Cardiac muscle cell (in vitro differentiated cells and primary cell): ENCODE measurements around the gene ATP5F1D. TPM values are rescaled to one million over a fixed set of nuclear protein-coding genes. Genes with fewer than 3 reads are reported as not detected.
A peak's percentile ranks its signal among the peaks of the same experiment; 100 is the strongest.

Source experiments
- DNase-seq, 2 donors: peaks; one replicate each; pipeline versions ENCODE4 v3.0.0 to v3.0.0-alpha.2; 2010 to 2017; ENCODE audit warnings: low read depth in 1 of 2, low spot score in 1 of 2
- H3K27ac ChIP-seq: fragments of 200-600 bp; sonication (generic); 2 replicates; pipeline ENCODE4 v1.5.1; 2016
- H3K27me3 ChIP-seq: fragments of 200-600 bp; sonication (generic); 2 replicates; pipeline ENCODE4 v1.6.0; 2016; ENCODE audit warnings: control low read depth
- H3K36me3 ChIP-seq: fragments of 200-600 bp; sonication (generic); 2 replicates; pipeline ENCODE4 v1.5.1; 2016; ENCODE audit warnings: control low read depth
- H3K4me1 ChIP-seq: fragments of 200-600 bp; sonication (generic); 2 replicates; pipeline ENCODE4 v1.8.1; 2017; ENCODE audit warnings: low read depth, mild to moderate bottlenecking, mixed run types
- H3K4me3 ChIP-seq: fragments of 200-600 bp; sonication (generic); 2 replicates; pipeline ENCODE4 v1.5.1; 2016; ENCODE audit warnings: mild to moderate bottlenecking
- H3K9me3 ChIP-seq: fragments of 200-600 bp; sonication (generic); 2 replicates; pipeline ENCODE4 v1.5.1; 2017; ENCODE audit warnings: low read depth, mild to moderate bottlenecking, control low read depth
- polyA plus RNA-seq: library from polyadenylated mRNA; unstranded; fragments of >200 nt; fragmentation: Nextera tagmentation; extraction: Ambion mirVana; gene quantifications from 2 replicates; pipeline ENCODE4 v1.2.1, GENCODE V29; 2016
- total RNA-seq: library from RNA; depleted of rRNA; stranded (reverse); fragments of >200 nt; gene quantifications from 2 replicates; pipeline ENCODE4 v1.2.3, GENCODE V29; 2016
- TF ChIP-seq, protein P1 (sequence below): IDR thresholded peaks from 2 replicates; pipeline ENCODE4 v1.5.1; 2012; ENCODE audit warnings: low read depth, mild to moderate bottlenecking, low read length

The ATP5F1D gene
- total and polyA plus RNA-seq, 2 experiments from 2014 or later = 188 to 638 TPM

DNA sequence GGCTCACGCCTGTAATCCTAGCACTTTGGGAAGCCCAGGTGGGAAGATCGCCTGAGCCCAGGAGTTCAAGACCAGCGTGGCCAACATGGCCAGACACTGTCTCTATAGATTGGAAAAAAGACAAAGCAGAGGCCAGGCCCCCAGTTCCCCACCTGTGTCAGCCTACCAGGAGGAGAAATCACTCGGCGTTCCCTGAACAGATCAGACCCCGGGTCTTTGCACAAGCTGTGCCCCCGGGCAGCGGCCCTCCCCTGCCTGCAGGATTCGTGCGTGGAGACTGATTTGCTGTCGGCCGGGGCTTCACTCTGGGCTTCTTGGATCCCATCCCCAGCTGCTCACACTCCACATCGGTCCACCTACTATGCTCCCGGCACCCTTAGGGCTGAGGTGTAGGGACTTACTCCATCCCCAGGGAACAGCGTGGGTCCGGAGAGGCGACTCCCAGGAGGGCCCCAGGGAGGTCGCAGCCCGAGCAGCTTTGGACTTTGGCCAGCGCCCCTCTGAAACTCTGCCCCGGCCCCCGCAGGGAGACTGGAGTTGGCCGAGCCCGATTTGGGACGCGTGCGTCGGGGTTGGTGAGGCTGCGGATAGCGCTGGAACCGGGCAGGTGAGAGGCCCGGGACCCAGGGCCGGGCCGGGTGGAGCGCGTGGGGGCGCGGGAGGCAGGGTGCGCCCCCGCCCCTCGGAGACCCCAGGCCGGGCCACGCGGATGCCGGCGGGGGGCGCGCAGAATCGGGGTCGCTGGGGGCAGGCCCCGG lies 43.6 kb downstream of the ATP5F1D start:
- no peak overlapping the region for H3K27ac ChIP-seq
- no peaks in the 10 kb centered on the region for H3K36me3 ChIP-seq
- DNase-seq = peak in 1 of 2 donors; percentile 25
- peak overlapping the region; percentile 30 for H3K4me3 ChIP-seq
- H3K9me3 ChIP-seq = no peaks in the 10 kb centered on the region
- no peaks in the 10 kb centered on the region for H3K4me1 ChIP-seq
- no peaks in the 10 kb centered on the region for H3K27me3 ChIP-seq
- TF ChIP-seq, protein P1, sequence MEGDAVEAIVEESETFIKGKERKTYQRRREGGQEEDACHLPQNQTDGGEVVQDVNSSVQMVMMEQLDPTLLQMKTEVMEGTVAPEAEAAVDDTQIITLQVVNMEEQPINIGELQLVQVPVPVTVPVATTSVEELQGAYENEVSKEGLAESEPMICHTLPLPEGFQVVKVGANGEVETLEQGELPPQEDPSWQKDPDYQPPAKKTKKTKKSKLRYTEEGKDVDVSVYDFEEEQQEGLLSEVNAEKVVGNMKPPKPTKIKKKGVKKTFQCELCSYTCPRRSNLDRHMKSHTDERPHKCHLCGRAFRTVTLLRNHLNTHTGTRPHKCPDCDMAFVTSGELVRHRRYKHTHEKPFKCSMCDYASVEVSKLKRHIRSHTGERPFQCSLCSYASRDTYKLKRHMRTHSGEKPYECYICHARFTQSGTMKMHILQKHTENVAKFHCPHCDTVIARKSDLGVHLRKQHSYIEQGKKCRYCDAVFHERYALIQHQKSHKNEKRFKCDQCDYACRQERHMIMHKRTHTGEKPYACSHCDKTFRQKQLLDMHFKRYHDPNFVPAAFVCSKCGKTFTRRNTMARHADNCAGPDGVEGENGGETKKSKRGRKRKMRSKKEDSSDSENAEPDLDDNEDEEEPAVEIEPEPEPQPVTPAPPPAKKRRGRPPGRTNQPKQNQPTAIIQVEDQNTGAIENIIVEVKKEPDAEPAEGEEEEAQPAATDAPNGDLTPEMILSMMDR = no peak

DNA sequence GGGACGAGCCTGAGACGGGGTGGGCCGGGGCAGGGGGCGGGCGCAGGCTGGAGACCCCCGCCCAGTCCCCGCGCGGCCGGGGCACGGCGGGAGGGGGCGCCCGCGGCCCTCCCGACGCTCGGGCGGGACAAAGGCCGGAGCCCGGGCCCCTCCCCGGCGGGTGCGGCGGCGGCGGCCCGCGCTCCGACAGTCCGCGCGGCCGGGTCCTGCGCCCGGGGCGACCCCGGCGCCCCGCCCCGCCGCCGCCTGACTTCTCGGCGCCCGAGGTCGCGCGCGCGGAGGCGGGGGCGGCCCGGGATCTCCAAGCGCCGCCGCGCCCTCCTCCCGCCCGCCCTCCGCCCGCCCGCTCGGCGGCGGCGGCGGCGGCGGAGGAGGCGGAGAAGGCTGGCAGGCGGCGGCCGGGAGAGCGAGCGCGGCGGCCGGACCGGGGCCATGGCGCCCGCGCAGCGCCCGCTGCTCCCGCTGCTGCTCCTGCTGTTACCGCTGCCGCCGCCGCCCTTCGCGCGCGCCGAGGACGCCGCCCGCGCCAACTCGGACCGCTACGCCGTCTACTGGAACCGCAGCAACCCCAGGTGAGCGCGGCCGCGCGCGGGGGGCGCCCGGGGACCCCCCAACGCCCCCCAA lies 44.3 kb downstream of the ATP5F1D start, which contains the start of gene EFNA2:
Gene EFNA2, plus strand, starts transcription at position 137 of the 624 bp plus-strand sequence. Its CDS starts 296 bp downstream, at position 433.
- Histone ChIP-seq H3K36me3 (no peaks in the 10 kb centered on the region), H3K27me3 (no peaks in the 10 kb centered on the region), H3K9me3 (no peaks in the 10 kb centered on the region), H3K27ac (no peak within 1 kb of the TSS), H3K4me1 (no peaks in the 10 kb centered on the region), H3K4me3 (peak within 1 kb of the TSS; percentile 45)
- peak in 1 of 2 donors; percentile 58 for DNase-seq
- TF ChIP-seq, protein P1 = no peak

DNA sequence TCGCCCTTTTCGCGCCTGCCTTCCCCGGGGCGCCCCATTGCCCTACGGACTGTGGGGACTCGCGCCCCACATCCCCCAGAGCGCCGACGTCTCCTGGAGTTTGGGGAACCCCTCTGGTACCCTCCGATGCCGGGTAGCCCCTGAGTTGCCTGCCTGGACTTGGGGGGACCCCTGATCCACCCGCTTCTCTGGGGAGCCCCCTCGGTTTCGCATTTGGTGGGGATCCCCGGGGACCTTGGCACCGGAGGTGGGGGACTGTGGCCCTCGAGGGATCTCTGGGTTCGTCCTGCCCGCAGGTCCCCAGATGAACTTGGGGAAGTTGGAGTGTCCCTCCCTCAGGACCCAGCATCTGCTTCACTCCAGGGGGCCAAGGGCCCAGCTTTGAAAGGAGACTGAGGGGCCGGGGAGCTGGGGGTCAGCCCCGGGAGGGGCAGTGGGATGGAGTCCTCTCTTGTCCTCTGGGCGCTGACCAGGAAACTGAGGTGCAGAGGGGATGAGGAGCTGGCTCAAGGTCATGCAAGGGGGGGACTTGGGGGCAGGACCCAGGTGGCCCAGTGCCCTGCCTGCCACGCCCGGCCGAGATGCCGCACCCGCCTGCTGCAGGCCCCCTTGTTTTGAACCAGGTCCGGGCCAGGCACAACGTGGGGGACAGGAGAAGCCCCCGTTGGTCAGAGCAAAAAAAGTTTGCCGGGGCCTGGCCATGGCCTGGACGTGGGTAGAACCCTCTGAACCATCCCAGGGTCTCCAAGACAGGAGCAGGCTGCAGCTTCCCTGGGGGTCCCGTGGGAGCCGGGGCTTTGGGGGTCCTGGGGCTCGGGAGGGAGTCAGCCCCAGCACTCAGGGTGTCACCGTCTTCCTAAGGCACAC lies 45.2 kb downstream of the ATP5F1D start:
- no peaks in the 10 kb centered on the region for H3K9me3 ChIP-seq
- no peak overlapping the region for H3K27ac ChIP-seq
- no peaks in the 10 kb centered on the region for H3K36me3 ChIP-seq
- peak overlapping the region; percentile 45 for H3K4me3 ChIP-seq
- no peaks in the 10 kb centered on the region for H3K4me1 ChIP-seq
- H3K27me3 ChIP-seq = no peaks in the 10 kb centered on the region
- TF ChIP-seq, protein P1 = no peak
- DNase-seq = no peak

DNA sequence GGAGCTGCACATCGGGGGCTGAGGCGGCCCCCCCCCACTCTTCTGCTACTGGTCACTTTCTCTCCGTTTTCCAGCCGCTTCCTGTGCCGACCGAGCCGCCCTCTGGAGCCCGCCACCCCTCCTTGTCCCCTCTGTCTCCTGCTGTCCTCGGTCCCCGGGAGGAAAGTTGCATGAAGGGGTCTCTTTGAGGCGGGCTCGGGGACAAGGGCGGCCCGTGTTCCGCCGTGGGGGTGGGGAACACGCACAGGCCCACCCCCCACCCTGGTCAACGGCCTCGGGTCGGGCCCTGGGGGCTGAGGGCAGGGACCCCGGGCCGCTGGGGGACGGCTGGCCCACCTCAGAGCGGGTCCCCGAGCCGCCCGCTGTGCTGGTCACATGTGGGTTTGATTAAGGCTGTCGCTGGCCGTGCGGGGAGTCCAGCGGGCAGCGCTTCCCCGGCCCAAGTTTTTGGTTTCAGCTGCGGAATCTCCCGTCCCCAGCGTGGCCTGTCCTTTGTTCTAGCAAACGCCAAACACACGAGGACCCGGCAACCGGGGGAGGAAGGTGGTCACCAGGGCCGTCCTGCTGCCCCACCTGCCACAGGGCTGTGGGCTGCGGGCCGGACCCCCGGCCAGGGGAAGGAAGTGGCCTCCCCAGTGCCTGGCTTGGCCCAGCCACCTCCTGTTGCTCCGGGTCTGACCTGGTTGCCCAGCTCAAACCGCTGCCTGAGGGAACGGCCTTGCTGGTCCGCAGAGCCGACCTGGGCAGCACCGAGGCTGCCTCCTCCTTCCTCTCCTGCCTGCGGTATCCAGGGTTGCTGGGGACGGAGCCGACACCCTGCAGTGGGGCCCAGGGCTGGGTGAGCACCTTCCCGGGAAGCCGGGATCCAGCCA lies 46.0 kb downstream of the ATP5F1D start:
- H3K9me3 ChIP-seq = no peaks in the 10 kb centered on the region
- no peaks in the 10 kb centered on the region for H3K4me1 ChIP-seq
- DNase-seq = no peak
- H3K4me3 ChIP-seq = no peak overlapping the region
- no peak overlapping the region for H3K27ac ChIP-seq
- H3K27me3 ChIP-seq = no peaks in the 10 kb centered on the region
- no peaks in the 10 kb centered on the region for H3K36me3 ChIP-seq
- TF ChIP-seq, protein P1 = no peak

DNA sequence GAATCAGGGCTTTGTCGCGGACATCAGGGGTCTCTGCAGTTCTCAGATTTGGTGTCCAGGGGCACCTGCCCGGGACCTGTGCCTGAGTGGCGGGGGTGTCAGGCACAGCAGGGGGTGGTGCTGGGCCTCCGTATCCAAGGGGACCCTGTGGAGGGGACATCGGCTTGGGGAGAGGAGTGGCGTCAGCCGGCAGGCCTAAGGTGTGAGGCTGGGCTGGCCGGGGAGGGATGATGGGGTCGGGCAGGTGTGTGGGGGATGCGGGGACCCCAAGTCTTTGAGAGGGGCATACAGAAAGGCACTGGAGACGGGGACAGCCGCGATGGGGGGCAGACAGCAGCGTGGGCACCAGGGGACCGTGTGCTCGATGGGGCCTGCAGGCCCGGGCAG lies 46.7 kb downstream of the ATP5F1D start:
- TF ChIP-seq, protein P1 = no peak
- H3K36me3 ChIP-seq = no peaks in the 10 kb centered on the region

More for the DNA sequence above, 46.7 kb downstream of the ATP5F1D start:
- H3K4me1 ChIP-seq = no peaks in the 10 kb centered on the region
- no peaks in the 10 kb centered on the region for H3K9me3 ChIP-seq
- no peak for DNase-seq
- H3K4me3 ChIP-seq = no peak overlapping the region
- H3K27ac ChIP-seq = no peak overlapping the region
- H3K27me3 ChIP-seq = no peaks in the 10 kb centered on the region
